HG03575 (cell line): ENCODE results near the gene INPP4B.
"Not testable (repeated sequence)": the region's sequence is repeated elsewhere in the genome, so short reads cannot be mapped to it uniquely, and the experiment has no call there.

Experiments
- ATAC-seq: cut with Tn5 transposase; IDR thresholded peaks from one replicate; pipeline ENCODE4 v1.9.1; 2021; ENCODE audit not compliant: unreplicated experiment, insufficient number of reproducible peaks, low FRiP score; ENCODE audit errors: extremely low read depth

The INPP4B gene

DNA sequence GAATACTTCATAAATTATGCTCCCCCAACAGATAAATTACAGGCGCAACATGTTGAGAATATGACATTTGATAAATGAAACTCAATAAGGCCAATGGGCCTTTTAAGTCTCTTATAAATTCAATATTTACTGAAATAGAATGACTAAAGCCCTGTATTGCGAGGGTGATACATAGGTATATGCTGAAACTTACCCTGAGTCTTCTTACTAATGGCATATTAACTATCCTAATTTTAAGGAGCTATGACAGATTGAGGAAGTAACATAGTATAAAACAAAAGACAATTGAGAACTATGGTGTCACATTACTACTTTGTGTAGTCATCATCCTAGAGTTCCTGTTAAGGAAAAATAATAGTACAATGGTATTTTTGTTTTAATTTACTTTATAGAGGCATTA is 769.1 kb downstream of the INPP4B start:
- ATAC-seq: no peak

DNA sequence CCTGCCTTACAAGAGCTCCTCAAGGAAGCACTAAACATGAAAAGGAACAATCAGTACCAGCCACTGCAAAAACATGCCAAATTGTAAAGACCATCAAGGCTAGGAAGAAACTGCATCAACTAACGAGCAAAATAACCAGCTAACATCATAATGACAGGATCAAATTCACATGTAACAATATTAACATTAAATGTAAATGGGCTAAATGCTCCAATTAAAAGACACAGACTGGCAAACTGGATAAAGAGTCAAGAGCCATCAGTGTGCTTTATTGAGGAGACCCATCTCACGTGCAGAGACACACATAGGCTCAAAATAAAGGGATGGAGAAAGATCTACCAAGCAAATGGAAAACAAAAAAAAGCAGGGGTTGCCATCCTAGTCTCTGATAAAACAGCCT is 777.8 kb downstream of the INPP4B start:
- ATAC-seq: not testable (repeated sequence)

DNA sequence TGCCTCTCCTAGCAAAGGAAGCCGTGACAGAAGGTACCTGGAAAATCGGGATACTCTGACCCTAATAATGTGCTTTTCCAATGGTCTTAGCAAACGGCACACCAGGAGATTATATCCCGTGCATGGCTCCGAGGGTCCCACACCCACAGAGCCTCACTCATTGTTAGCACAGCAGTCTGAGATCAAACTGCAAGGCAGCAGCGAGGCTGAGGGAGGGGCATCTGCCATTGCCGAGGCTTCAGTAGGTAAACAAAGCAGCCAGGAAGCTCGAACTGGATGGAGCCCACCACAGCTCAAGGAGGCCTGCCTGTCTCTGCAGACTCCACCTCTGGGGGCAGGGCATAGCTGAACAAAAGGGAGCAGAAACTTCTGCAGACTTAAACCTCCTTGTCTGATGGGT is 779.5 kb downstream of the INPP4B start:
- ATAC-seq: not testable (repeated sequence)

DNA sequence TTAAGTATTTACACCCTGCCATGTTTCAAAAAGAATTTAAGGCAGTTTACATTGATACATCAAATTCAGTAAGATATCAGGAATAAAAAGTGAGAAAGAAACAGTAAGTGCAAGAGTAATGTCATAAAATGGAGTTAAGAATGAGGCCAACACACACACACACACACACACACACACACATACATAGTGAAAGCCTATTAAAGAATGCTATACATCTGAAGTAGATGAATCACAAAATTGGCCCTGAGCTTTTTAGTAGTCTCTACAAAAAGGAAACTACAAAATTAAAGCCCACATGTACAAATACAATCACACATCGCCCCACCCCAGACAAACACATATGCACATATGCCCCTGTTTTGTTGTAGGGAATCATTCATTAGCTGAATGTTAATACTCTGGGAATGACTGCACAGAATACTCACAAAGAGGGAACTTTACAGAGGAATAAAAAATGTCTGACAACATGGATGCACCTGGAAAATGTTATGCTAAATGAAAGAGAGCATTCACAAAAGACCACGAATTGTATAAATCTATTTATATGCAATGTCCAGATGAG is 780.9 kb downstream of the INPP4B start:
- no peak for ATAC-seq

DNA sequence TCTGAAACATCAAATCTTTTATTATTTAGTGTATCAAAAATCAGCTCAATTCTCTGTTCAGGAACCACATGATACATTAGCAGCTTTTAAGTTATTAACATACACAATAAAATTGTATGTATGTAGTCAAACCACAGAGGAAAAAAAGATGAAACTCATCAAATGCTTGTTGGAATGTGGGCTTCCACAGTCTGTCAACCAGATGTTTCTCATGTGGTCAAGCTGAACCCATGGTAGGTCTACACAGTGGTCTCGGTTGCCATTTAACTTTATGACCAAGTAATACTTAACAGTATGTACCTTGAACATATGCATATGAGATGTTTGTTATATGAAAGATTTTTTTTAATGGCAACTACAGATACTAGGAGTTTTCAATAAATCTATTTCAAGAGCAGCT is 781.9 kb downstream of the INPP4B start:
- no peak for ATAC-seq

DNA sequence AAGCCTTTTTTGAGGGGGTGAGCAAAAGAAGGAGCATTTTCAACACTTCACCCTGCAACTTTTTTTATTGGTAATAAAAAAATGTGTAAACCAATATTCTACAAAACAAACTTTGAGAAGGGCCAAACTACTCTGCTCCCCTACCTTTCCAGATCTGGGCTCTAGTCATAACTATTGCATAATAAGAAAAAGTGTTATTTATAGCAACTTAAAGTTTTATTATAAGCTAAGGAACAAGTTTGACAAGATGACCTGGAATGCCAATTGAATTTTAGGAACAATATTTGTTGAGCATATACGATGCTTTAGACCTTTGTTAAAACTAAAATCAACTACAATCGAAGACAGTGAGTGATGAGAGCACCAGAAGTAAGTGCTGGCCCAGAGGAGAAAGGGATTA is 800.1 kb downstream of the INPP4B start:
- ATAC-seq: no peak

DNA sequence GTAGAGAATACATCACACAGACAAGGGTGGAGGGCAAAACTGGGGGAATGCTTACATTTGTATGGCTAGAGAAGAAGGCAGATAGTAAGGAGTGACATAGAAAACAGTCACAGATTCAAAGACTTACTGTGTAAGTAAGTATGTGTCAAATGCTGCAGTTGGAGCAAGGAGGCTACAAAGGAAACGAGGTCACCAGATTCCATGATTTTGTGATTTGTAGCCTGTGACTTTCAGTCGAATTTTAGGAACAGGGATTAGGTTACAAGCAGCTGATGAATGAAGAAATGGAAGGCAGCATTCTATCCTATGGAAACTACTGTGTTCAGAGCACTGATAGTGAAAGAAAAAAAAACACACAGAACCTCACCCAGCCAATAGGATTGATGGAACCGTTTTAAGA is 801.8 kb downstream of the INPP4B start:
- ATAC-seq: no peak

DNA sequence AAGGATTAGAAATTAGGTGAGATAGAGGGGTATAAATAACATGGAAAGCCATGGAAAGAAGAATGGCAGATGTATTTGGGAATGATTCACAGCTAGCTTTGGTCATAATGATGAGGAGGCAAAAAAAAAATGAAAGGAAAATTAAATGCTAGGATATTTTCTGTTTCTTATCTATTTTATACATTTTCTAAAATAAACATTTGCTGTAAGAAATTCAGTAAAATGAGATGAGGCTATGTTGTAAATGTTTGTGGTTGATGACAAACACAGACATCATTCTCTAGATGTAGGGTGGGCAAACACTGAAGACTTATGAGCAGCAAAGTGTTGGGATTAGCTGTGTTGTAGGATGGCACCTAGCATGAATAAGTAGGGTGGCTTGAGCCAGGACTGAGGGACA is 802.6 kb downstream of the INPP4B start:
- no peak for ATAC-seq

DNA sequence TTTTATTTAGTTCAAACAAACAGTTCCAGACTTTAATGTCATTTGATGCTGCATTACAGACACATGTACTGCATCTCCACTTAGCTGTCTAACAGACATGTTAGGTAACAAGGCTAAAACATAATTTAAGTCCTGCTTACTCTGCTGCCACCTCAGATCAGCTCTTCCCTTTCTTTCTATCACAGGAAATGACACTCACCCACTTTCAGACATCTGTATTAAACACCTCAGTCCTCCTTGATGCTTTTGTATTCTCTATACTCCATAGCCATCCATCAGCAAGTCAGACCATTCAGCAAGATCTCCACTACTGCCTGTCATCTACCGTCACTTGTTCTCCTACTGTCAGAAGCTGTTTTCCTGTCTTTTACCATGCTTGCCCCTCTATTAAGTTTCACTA is 804.3 kb downstream of the INPP4B start:
- ATAC-seq: no peak

DNA sequence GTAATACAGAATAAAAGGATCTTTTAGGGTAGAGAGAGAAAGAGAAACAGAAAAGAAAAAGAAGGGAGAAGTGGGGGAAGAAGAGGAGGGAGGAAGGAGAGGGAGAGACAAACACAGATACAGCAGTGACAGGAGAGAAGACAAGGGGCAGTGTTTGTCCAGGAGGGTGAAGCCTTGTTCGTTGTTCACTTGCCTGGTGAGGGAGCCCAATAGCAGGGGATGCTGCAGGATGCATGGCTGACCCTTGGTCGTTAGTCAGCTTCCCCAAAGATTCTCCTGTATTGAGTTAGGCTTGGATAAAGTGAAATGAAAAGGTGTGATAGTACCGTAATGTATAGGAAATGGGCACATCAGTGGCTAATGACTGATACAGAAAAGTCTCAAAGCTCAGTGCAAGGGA is 806.1 kb downstream of the INPP4B start:
- no peak for ATAC-seq

DNA sequence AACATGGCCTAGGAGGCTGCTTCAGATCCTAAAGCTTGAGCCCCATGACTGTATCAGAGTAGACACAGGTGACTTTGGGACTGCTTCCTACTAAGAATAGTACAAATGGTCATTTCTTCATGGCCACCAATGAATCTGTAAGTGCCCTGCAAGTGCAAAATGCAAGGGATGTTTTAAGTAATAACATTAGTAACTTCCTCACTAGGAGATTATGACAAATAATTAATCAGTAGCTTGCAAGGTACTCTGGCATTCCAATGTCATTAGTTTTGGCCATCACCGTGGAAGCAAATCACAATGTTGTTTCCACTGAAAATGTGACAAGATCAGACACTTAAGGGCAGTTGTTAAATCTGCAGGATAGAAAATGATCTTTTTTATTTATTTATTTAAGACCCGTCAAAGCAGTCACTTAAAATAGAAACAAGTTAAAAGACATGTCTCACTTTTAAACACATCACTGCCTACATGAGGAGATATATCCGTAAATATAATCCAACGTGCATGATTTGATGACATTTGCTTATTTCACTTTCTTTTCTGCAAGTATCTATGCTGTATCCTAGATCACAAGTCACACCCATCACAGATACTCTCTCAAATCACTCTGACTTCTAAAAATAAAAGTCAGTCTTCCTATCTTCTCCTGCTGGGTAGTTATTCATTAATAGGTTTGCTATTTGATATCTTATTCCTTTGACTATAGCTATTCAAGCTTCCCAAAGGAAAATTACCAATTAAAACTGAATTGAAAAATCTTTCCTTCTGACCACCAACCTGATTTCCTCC is 809.1 kb downstream of the INPP4B start:
- ATAC-seq: no peak

DNA sequence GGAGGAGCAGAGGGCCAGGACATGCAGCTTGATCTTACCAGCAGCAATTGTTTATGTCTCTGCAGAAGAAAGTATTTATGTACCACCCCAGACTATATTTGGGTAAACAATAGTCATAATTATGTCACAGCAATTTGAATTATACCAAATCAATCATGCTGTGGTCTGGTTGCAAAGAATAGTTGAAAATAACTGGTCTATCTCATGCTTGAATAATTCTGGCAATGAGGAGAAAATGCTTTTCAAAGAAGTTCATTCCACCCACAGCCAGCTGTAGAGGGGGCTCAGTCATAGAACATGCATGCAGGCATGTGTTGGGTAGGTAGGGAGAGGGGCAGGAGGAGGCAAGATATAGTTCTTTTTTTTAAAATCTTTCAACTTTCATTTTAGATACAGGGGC is 810.5 kb downstream of the INPP4B start:
- ATAC-seq: no peak

DNA sequence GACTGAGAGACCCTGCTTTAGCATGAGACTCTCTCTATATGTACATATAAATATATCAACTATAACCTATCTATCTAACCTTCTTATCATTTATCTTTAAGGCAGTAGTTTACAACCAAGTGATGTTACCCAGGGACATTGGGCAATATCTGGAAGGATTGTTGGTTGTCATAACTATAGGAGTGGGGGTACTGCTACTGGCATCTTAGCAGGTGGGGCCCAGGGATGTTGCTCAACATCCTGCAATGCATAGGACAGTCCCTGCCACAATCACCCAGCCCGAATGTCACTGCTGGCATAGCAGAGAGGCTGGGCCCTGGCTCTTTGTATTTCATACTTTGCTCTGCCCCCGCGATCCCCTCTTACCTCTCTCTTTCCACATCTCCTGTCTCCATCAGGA is 812.0 kb downstream of the INPP4B start:
- ATAC-seq: no peak

DNA sequence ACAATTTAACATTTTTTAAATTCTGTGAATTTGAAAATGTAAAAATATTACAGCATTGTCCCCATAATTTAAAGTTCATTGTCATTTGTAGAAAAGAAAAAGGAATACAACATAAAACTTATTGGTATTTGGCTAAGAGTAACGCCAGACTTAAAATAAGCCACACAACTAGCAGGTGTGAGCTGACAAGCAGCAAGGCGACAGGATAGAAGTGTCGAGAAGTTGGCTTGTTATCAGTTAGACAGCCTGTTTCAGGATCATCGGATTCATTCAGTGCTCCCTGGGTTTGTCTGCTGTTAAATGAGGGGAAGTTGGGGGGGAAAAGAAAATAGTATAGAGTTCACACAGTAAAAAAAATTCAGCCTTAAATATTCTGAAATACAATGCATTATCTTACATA is 816.1 kb downstream of the INPP4B start:
- ATAC-seq: no peak

DNA sequence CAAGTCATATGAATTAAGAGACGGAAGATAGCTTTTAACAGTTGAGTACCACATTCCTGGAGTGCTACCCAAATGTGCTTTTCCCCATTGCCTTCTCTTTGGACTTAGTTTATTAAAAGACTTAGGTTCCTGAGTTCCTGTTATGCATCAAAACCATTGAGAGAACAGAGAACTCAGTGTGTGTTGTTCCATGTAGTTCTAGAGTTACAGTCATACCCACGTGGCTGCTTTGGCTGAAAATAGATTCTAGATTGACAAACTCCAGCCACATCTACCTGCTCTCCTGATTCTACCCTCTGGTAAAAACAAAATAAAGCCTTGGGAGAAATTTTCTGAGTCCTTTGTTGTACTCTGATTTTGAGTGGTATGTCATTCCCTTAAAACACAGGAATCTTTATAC is 824.3 kb downstream of the INPP4B start:
- no peak for ATAC-seq

DNA sequence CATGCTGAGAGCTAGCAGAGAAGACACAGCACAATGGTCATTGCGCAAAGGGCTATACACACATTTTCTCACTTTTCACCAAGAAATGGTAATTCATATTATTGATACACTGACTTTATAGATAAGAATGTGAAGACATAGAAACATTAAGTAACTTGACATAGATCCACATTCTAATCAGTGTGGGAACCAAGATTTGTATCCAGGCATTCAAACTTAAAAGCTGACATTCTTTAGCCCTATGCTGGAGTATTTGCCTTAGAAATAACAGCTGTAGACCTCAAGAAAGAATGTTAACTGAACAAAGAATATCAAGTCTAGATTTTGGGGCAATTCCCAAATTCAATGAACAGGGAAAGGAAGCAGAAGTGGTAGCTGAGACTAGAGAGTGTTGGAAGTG is 824.9 kb downstream of the INPP4B start:
- ATAC-seq: no peak

DNA sequence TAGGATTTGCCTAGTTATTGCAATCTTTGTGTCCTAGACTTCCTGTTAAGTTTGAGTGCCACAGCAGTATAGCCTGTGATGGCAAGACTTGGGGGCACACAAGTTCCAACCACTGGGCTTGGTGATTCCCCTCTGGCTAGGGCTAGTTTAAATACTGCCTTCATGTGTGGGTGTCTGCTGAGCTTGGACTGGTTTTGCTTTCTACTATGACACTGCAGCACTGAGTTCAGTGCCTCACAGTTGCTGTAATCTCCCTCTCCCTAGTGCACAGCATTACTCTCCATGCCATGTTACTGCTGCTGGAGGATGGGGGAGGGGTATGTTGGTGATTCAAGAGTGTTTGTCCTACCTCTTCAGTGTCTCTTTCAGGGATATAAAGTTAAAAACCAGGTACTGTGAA is 830.1 kb downstream of the INPP4B start:
- no peak for ATAC-seq

DNA sequence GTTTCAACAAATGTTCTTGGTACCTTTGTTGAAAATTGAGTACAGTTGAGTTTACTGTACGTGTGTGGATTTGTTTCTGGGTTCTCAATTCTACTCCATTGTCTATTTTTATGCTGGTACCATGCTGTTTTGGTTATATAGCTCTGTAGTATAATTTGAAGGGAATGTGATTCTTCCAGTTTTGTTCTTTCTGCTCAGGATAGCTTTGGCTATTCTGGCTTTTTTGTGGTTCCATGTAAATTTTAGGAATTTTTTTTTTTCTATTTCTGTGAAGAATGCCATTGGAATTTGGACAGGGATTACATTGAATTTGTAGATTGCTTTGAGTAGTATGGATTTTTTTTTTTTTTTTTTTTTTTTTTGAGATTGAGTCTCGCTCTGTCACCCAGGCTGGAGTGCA is 836.4 kb downstream of the INPP4B start:
- ATAC-seq: no peak

DNA sequence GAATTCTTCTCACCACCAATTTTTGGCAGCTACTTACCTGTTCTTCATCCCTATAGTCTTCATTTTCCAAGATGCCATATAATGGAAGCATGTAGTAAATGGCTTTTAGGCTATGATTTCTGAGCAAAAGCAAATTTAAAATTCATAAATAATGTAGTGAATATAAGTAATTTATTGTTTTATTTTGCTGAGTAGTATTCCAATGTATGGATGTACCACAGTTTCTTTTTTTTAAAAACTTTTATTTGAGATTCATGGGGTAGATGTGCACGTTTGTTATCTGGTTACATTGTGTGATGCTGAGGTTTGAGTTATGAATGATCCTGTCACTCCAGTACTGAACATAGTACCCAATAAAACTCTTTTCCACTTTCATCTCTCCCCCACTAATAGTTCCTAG is 840.6 kb downstream of the INPP4B start:
- no peak for ATAC-seq

DNA sequence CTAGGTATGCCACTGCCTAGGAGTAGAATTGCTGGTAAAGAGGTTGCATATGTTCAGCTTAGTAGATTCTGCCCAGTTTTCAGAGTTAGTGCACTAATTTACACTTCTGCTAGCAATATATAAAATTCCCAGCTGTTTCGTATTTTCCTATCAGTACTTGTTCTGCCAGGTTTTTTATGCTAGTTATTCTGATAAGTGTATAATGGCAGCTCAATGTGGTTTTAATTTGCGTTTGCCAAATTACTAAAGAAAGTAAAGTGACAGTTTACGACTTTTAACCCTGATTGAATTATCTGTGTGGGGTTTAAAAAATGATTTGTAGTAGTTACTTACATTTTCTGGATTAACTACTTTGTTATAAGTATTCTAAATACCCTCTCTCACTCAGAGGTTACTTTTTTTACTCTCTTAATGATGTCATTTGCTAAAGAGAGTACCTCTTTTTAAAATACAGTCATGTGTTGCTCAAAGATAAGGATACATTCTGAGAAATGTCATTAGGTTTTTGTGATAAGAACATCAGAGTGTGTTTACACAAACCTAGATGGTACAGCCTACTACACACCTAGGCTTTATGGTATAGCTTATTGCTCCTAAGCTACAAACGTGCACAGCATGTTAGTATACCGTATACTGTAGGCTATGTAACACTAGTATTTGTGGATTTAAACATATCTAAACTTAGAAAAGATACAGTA is 846.5 kb downstream of the INPP4B start:
- no peak for ATAC-seq
